WTC11 (cell line): ENCODE measurements around the gene ANKMY1. TPM values are rescaled to one million over a fixed set of nuclear protein-coding genes. Genes with fewer than 3 reads are reported as not detected.

Experiments used
- ATAC-seq: fragments of 200-7000 bp; cut with Tn5 transposase; 2 replicates; pipeline ENCODE4 v1.10.0; 2021; ENCODE audit warnings: mild to moderate bottlenecking, moderate library complexity
- CTCF ChIA-PET: fragments of 300-600 bp; sonication (Branson Sonifier 250); formaldehyde crosslinking; loops from one replicate; lab custom pipeline; 2021; ENCODE audit warnings: antibody characterized with exemption; lab: Charles Lee
- POLR2A ChIA-PET: fragments of 350-600 bp; sonication (Branson Sonifier 250); formaldehyde crosslinking; loops from one replicate; lab custom pipeline; 2021; ENCODE audit warnings: antibody characterized with exemption; lab: Charles Lee
- DNase-seq: peaks from one replicate; pipeline ENCODE4 v3.0.0; 2021; ENCODE audit warnings: low spot score
- H3K27ac Mint-ChIP-seq: 2 replicates; pipeline ENCODE4 v1.8.0; 2021; ENCODE audit warnings: mixed read lengths
- H3K27me3 Mint-ChIP-seq: 2 replicates; pipeline ENCODE4 v1.8.0; 2021; ENCODE audit warnings: low read depth, mild to moderate bottlenecking, moderate library complexity, mixed read lengths
- H3K36me3 Mint-ChIP-seq: 2 replicates; pipeline ENCODE4 v1.8.0; 2021; ENCODE audit warnings: mixed read lengths
- H3K4me1 Mint-ChIP-seq: 2 replicates; pipeline ENCODE4 v1.8.0; 2022; ENCODE audit warnings: mixed read lengths
- H3K4me3 Mint-ChIP-seq: 2 replicates; pipeline ENCODE4 v1.8.0; 2021; ENCODE audit warnings: mild to moderate bottlenecking, moderate library complexity, mixed read lengths
- H3K9me3 Mint-ChIP-seq: 2 replicates; pipeline ENCODE4 v1.8.0; 2021; ENCODE audit warnings: mixed read lengths
- ATF1 ChIP-seq: sonication (generic); formaldehyde crosslinking; IDR thresholded peaks from 2 replicates; pipeline ENCODE4 v1.8.1; 2023; ENCODE audit warnings: mild to moderate bottlenecking, moderate library complexity, missing genetic modification reagents
- FOXP1 ChIP-seq: sonication (generic); formaldehyde crosslinking; IDR thresholded peaks from 2 replicates; pipeline ENCODE4 v1.8.0; 2022; ENCODE audit warnings: missing genetic modification reagents, mild to moderate bottlenecking, moderate library complexity, borderline replicate concordance
- JAZF1 ChIP-seq: fragments of 250-450 bp; sonication (Bioruptor Pico); IDR thresholded peaks from 2 replicates; pipeline ENCODE4 v1.9.0; 2021; ENCODE audit warnings: moderate library complexity, mild to moderate bottlenecking, inconsistent platforms
- TEAD4 ChIP-seq: sonication (generic); formaldehyde crosslinking; IDR thresholded peaks from 2 replicates; pipeline ENCODE4 v1.8.0; 2022; ENCODE audit warnings: mild to moderate bottlenecking, missing genetic modification reagents
- ZNF232 ChIP-seq: sonication (generic); formaldehyde crosslinking; IDR thresholded peaks from 2 replicates; pipeline ENCODE4 v1.8.0; 2022; ENCODE audit warnings: mild to moderate bottlenecking, missing genetic modification reagents
- ZNF317 ChIP-seq: sonication (generic); formaldehyde crosslinking; IDR thresholded peaks from 2 replicates; pipeline ENCODE4 v1.8.1; 2023; ENCODE audit warnings: low read depth, mild to moderate bottlenecking, moderate library complexity, missing genetic modification reagents, borderline replicate concordance
- ZNF396 ChIP-seq: fragments of 250-450 bp; sonication (Bioruptor Pico); IDR thresholded peaks from 2 replicates; pipeline ENCODE4 v1.8.0; 2021; ENCODE audit warnings: mild to moderate bottlenecking, moderate library complexity, borderline replicate concordance
- total RNA-seq: library from RNA; stranded (reverse); gene quantifications from 3 replicates; pipeline ENCODE4 v1.2.3, GENCODE V29; 2021
- TF ChIP-seq, protein P1 (sequence below): sonication (generic); formaldehyde crosslinking; conservative IDR thresholded peaks from 2 replicates; pipeline ENCODE4 v1.8.1; 2022; ENCODE audit warnings: mild to moderate bottlenecking, missing genetic modification reagents
- TF ChIP-seq, protein P2 (sequence below): sonication (generic); formaldehyde crosslinking; IDR thresholded peaks from 2 replicates; pipeline ENCODE4 v1.8.1; 2022; ENCODE audit warnings: low read depth, missing genetic modification reagents, borderline replicate concordance
- TF ChIP-seq, protein P3 (sequence below): fragments of 250-450 bp; sonication (Bioruptor Pico); IDR thresholded peaks from 2 replicates; pipeline ENCODE4 v1.8.0; 2021; ENCODE audit warnings: mild to moderate bottlenecking
- TF ChIP-seq, protein P4 (sequence below): sonication (generic); formaldehyde crosslinking; IDR thresholded peaks from 2 replicates; pipeline ENCODE4 v1.8.1; 2023; ENCODE audit warnings: mild to moderate bottlenecking, moderate library complexity, missing genetic modification reagents
- TF ChIP-seq, protein P5 (sequence below): sonication (generic); formaldehyde crosslinking; IDR thresholded peaks from 2 replicates; pipeline ENCODE4 v1.8.1; 2022; ENCODE audit warnings: low read depth, mild to moderate bottlenecking, moderate library complexity, missing genetic modification reagents, borderline replicate concordance
- TF ChIP-seq, protein P6 (sequence below): sonication (generic); formaldehyde crosslinking; IDR thresholded peaks from 2 replicates; pipeline ENCODE4 v1.8.1; 2023; ENCODE audit warnings: mild to moderate bottlenecking, missing genetic modification reagents, moderate library complexity

ANKMY1 gene
- total RNA-seq, 1 experiment from 2014 or later: 4.6 TPM

DNA sequence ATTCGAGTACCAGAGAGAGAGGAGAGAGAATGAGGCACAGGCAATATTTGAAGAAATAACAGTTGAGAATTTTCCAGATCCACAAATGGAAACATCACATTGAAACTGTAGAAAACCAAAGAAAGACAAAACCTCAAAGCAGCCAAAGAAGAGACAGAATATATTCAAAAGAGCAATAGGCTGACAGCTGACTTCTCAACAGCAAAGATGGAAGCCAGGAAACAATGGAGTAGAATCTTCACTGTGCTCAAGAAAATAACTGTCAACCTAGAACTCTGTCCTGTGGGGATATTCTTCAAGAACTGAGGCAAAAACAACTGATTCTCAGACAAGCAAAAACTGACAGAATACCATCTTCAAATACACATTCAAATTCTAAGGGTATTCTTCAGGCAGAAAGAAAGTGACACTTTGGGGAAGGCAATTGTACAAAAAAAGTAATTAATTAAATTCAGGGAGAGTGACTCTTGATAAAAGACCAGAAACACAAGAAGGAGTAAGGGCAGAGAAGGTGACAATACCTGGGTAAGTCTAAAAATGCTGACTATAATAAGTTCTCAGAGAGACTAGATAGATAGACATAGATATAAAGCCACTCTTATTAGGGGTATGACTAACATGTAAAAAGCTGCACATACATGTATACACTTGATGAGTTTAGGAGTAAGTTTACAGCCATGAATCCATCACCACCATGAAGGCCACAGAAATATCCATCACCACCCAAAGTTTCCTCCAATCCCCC, 25.6 kb downstream of the ANKMY1 start:
- TF ChIP-seq ZNF396 (CRISPR knock-in tag): no peak
- TF ChIP-seq, protein P1, sequence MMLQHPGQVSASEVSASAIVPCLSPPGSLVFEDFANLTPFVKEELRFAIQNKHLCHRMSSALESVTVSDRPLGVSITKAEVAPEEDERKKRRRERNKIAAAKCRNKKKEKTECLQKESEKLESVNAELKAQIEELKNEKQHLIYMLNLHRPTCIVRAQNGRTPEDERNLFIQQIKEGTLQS (CRISPR knock-in tag): no peak
- TF ChIP-seq ZNF317 (CRISPR knock-in tag): peak; percentile 98
- TF ChIP-seq, all 79 proteins: peak for 1
- CTCF ChIA-PET: no interaction called here

DNA sequence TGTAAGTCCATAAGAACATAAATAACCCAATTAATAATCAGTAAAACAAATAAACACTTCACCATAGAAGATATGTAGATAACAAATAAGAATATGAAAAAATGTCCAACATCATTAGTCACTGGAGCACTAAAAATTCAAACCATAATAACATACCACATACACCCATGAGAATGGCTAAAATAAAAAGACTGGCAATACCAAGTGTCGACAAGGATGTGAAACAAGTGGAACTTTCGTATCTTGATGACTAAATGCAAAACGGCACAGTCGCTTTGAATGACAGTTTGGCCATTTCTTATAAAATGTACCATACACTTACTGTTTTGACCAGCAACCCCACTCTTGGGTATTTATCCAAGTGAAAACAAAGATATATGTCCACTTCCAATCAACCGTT, 26.8 kb downstream of the ANKMY1 start:
- TF ChIP-seq, protein P2, sequence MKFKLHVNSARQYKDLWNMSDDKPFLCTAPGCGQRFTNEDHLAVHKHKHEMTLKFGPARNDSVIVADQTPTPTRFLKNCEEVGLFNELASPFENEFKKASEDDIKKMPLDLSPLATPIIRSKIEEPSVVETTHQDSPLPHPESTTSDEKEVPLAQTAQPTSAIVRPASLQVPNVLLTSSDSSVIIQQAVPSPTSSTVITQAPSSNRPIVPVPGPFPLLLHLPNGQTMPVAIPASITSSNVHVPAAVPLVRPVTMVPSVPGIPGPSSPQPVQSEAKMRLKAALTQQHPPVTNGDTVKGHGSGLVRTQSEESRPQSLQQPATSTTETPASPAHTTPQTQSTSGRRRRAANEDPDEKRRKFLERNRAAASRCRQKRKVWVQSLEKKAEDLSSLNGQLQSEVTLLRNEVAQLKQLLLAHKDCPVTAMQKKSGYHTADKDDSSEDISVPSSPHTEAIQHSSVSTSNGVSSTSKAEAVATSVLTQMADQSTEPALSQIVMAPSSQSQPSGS (CRISPR knock-in tag): no peak
- TF ChIP-seq, protein P3, sequence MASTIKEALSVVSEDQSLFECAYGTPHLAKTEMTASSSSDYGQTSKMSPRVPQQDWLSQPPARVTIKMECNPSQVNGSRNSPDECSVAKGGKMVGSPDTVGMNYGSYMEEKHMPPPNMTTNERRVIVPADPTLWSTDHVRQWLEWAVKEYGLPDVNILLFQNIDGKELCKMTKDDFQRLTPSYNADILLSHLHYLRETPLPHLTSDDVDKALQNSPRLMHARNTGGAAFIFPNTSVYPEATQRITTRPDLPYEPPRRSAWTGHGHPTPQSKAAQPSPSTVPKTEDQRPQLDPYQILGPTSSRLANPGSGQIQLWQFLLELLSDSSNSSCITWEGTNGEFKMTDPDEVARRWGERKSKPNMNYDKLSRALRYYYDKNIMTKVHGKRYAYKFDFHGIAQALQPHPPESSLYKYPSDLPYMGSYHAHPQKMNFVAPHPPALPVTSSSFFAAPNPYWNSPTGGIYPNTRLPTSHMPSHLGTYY (CRISPR knock-in tag): no peak
- TF ChIP-seq FOXP1: no peak
- TF ChIP-seq, protein P4, sequence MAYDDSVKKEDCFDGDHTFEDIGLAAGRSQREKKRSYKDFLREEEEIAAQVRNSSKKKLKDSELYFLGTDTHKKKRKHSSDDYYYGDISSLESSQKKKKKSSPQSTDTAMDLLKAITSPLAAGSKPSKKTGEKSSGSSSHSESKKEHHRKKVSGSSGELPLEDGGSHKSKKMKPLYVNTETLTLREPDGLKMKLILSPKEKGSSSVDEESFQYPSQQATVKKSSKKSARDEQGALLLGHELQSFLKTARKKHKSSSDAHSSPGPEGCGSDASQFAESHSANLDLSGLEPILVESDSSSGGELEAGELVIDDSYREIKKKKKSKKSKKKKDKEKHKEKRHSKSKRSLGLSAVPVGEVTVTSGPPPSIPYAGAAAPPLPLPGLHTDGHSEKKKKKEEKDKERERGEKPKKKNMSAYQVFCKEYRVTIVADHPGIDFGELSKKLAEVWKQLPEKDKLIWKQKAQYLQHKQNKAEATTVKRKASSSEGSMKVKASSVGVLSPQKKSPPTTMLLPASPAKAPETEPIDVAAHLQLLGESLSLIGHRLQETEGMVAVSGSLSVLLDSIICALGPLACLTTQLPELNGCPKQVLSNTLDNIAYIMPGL (CRISPR knock-in tag): no peak
- TF ChIP-seq TEAD4 (CRISPR knock-in tag): no peak
- TF ChIP-seq JAZF1 (CRISPR knock-in tag): no peak
- TF ChIP-seq, protein P5, sequence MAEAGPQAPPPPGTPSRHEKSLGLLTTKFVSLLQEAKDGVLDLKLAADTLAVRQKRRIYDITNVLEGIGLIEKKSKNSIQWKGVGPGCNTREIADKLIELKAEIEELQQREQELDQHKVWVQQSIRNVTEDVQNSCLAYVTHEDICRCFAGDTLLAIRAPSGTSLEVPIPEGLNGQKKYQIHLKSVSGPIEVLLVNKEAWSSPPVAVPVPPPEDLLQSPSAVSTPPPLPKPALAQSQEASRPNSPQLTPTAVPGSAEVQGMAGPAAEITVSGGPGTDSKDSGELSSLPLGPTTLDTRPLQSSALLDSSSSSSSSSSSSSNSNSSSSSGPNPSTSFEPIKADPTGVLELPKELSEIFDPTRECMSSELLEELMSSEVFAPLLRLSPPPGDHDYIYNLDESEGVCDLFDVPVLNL (CRISPR knock-in tag): no peak
- POLR2A ChIA-PET: no interaction called here
- Mint-ChIP-seq H3K36me3 (peaks cover 63% of the 10 kb centered on the region), H3K4me1 (no peaks in the 10 kb centered on the region), H3K9me3 (peaks cover 70% of the 10 kb centered on the region), H3K4me3 (no peak overlapping the region), H3K27ac (no peak overlapping the region), H3K27me3 (no peaks in the 10 kb centered on the region; the same call in 1 of the 2 replicates)
- CTCF ChIA-PET: no interaction called here
- ATAC-seq (no peak), DNase-seq (no peak)

More for the DNA sequence above, 25.6 kb downstream of the ANKMY1 start:
- H3K27ac Mint-ChIP-seq: no peak overlapping the region
- H3K4me1 Mint-ChIP-seq: no peaks in the 10 kb centered on the region
- no peaks in the 10 kb centered on the region; the same call in 1 of the 2 replicates for H3K27me3 Mint-ChIP-seq
- POLR2A ChIA-PET: no interaction called here
- peaks cover 53% of the 10 kb centered on the region for H3K36me3 Mint-ChIP-seq
- H3K4me3 Mint-ChIP-seq: no peak overlapping the region
- peaks cover 60% of the 10 kb centered on the region for H3K9me3 Mint-ChIP-seq
- DNase-seq (no peak), ATAC-seq (no peak)

DNA sequence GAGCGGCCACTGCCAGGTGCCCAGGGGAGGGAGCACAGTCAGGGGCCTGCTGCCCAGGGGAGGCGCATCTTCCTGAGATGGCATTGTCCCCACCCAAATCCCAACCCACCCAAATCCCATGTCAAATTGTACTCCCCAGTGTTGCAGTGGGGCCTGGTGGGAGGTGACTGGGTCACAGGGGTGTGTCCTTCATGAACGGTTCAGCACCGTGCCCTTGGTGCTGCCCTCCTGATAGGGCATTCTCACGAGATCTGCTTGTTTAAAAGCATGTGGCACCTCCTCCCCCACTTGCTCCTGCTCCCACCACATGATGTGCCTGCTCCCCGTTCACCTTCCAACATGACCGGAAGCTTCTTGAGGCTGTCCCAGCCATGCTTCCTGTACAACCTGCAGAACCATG, 27.6 kb downstream of the ANKMY1 start:
- Mint-ChIP-seq H3K36me3 (peaks cover 70% of the 10 kb centered on the region), H3K9me3 (peaks cover 77% of the 10 kb centered on the region), H3K27ac (no peak overlapping the region), H3K27me3 (peaks cover under 1% of the 10 kb centered on the region), H3K4me1 (no peaks in the 10 kb centered on the region)
- POLR2A ChIA-PET: no interaction called here
- no peak for ATAC-seq
- CTCF ChIA-PET: no interaction called here
- no peak for DNase-seq
- TF ChIP-seq, protein P6, sequence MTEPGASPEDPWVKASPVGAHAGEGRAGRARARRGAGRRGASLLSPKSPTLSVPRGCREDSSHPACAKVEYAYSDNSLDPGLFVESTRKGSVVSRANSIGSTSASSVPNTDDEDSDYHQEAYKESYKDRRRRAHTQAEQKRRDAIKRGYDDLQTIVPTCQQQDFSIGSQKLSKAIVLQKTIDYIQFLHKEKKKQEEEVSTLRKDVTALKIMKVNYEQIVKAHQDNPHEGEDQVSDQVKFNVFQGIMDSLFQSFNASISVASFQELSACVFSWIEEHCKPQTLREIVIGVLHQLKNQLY (CRISPR knock-in tag): no peak
- TF ChIP-seq ATF1 (no peak), ZNF232 (CRISPR knock-in tag) (no peak)
- TF ChIP-seq, all 79 proteins: peak for 0
- no peak overlapping the region for H3K4me3 Mint-ChIP-seq
